ENCODE data around the gene UVSSA.
"Not testable (repeated sequence)": the region's sequence is repeated elsewhere in the genome, so short reads cannot be mapped to it uniquely, and the experiment has no call there.

Gene UVSSA

DNA sequence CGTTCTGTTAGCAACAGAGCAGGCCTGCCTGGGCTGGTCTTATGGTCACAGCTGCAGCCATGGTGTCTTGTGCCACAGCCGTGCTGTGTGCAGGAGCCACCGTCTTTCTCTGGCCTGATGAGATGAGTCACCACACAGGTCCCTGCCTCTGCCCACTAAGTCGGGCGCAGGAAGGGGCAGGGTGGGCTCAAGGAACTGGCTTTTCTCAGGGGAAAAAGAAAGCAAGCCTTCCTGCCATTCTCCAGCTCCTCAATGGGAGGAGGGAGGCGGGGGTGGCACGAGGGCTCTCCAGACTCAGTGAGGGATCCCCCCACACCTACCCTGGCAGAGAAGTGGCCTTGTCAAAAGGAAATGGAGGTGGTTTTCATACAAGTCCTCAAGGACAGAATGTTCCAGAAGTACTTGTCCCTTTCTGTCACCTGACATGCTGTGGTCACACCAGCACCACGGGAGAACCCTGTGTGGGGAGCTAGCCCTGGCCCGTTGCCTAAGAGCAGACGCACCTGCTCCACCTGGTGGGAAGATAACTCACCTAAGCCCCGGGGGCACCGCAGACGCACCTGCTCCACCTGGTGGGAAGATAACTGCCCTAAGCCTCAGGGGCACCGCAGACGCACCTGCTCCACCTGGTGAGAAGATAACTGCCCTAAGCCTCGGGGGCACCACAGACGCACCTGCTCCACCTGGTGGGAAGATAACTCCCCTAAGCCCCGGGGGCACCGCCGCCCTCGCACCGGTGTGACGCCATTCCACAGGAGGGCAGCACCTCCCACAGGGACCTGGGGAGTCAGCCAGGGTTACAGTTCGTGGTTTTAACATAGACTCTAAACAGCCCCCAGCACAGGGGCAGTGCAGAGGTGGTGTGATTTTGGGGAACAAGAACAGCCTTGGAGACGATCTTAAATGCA, 18.5 kb downstream of the UVSSA start:
- DNase-seq = no peak

DNA sequence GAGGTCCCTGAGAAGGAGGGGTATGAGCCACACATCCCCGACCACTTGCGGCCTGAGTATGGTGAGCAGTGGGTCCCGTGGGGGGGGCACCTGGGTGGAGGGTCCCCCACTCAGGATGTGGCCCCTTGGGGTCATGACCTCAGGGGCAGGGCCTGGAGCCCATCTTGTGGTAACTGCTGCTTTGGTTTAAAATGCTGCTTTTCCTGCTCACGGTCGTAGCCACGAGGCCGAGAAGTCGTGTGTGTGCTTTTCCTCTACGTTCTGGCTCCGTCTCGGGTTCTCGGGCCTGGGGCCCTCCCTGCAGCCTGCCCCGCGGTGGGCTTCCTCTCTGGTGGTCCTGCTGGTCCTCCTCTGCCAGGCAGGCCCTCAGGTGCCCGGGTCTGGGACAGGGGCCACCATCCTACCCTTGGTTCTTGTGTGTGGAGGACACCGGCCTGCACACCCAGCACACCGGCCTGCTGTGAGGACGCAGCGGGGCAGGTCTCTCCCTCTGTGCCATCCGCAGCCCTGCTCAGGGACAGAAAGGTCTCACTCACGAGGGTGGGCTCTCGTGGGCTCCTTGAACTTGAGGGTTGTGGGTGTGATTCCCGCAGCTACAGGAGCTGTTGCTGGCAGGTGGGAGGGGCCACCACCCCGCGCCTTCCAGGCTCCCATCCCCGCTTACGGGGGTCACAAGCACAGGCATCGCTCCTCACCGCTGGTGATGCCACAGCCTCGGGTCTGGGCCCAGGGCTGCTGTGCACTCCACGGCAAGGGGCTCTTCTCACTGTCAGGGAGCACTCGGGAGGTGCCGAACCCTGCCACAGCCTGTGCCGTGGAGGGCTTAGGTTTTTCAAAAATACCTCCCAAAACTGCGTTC, 19.6 kb downstream of the UVSSA start:
- DNase-seq = no peak

DNA sequence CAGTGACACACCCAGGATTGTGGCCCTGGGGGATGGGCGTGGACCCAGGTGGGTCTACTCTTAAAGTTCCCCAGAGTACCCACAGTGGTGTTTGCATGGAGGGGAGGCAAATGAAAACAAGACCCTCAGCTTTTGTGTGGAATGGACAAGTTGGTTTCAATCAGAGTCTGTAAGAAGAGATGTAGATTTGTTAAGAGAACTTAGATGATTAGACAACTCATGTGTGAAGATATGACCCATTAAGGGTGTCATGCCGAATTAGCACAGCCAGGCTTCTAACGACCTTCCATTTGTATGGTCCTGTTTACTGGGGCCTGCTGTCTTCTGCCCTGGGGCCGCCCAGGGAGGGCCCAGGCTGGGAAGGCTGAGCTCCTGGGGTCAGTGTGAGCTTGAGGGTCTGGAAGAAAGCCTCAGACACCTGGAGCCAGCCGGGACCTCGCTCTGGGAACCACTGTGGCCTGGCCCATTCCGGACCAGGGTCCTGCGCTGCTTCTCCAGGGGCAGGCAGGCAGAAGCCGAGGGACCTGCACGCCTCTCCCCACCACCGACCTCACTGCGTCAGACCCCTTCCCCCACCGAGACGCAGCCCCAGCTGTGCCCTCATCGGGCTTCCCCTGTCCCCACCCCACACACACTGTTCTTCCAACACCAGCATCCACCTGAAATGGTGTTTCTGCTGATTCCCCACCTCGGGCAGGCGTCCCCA, 20.4 kb downstream of the UVSSA start:
- no peak for DNase-seq

DNA sequence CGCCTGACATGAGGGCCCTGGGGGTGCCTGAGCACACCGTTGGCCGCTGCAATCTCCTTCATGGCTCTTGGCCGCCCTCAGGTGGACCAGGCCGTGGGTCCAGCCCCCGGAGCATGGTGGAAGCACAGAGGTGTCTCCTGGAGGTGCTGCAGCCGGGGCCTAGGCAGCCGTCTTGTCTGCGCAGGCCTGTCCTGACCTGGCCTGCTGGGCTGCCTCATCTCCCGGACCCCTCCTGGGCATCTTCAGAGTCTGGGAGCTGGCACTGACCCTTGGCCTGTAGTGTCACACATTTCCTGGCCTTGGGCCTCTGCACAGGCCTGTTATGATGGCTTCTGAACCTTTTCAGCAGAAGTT, 20.9 kb downstream of the UVSSA start:
- DNase-seq = no peak

DNA sequence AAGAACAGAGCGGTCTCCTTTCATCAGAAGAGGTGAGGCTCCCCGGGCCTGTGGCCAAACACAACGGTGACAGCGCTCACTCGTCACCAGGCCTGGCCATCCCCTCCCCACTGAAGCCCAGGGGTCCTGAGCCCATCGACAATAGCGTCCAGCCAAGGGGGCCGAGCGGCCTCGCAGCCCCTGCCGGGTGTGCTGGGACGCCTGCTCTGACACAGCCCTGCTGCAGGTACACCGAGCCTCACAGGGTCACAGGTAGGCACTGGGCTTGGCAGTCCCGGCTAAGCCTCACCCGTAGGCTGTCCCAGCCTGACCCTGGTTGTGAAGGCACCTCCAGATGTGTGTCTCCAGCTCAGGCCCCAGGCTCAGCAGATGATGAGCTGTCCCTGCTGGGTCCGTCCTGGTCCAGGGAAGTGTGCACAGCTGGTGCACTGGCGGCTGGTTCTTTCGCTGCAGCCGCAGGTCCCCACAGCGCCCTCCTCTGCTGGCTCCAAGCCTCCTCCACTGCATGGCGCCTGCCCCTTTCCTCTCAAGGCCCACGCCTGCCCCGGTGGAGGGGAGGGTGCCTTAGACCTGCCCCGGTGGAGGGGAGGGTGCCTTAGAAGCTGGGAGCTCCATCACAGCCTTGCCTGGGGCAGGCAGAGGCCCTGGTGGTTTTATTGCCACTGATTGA, 21.5 kb downstream of the UVSSA start:
- no peak for DNase-seq

DNA sequence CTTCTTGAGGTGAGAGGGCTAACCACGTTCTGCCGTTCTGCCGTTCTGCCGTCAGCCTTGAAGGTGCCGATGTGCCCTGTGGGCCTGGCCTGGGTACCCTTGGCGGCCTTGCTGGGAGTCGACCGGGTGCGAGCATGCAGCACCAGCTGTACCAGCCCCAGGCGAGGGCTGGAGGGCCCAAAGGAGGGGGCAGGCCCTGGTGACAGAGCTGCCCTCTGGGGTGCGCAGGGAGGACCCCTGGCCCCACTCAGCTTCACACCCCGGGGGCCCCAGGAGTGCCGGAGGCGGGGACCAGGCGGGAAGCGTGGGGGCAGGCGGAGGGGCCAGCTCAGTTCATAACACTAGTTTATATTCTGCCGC, 22.1 kb downstream of the UVSSA start:
- no peak for DNase-seq

DNA sequence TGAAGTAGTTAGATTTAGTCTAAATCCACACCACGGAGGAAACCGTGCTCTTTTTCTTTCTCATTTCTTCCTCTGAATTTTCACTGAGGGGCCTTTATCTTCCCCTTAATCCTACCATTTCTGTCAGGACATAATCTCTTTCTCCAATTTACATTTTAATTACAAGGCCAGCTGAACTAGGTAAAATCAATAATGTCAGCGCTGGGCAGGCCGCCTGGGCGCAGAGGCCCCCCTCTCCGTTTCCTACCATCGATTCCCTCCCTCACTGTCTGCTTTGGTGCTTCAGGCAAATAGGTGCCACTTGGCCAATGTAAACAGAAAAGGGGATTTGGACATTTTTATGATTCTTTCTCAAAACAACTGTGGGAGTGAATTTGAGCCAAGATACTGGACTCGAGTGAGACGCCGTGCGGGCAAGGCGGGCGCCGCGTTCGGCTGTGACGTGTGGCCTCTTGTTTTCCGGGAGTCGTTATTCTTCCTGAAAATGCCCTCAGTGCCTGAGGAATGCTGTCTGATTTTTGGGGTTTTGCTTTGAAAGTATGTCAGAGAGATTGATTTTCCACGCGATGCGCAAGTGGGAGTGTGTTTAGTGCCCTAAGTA, 22.6 kb downstream of the UVSSA start:
- no peak for DNase-seq

DNA sequence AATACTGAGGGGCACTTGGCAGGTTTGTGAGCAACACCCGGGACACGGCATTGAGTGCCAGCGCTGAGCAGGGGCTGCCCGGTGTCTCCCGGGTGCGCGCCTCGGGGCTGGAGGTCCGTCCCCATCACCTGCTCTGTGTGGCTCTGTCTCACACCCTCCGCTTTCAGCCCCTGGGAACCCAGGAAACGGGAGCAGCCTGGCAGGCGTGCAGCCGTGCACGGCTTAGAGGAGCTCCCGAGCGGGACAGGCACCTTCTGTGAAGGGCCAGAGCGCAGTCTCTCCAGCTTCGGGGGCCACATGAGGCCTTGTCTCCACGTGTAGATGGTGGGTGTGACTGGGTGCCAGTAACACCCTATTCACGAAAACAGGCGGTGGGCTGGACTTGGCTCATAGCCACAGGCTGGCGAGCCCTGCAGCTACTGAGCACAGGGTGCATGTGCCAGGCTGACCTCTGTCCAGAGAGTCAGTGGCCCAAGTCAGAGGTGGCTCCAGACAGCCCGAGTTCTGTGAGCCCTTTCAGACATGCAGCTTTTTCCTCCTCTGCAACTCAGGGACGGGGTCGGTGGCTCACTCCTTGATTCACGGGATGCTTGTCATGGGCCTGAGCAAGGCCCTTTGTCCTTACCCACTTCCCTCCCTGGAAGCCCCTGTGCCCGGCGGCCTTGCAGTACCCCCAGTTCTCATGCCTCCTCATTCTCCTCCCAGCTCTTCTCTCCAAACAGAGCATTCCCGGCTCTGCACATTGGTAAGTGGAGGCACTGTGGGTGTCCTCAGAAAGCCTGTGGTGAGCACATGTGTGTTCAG, 23.5 kb downstream of the UVSSA start:
- DNase-seq = no peak

DNA sequence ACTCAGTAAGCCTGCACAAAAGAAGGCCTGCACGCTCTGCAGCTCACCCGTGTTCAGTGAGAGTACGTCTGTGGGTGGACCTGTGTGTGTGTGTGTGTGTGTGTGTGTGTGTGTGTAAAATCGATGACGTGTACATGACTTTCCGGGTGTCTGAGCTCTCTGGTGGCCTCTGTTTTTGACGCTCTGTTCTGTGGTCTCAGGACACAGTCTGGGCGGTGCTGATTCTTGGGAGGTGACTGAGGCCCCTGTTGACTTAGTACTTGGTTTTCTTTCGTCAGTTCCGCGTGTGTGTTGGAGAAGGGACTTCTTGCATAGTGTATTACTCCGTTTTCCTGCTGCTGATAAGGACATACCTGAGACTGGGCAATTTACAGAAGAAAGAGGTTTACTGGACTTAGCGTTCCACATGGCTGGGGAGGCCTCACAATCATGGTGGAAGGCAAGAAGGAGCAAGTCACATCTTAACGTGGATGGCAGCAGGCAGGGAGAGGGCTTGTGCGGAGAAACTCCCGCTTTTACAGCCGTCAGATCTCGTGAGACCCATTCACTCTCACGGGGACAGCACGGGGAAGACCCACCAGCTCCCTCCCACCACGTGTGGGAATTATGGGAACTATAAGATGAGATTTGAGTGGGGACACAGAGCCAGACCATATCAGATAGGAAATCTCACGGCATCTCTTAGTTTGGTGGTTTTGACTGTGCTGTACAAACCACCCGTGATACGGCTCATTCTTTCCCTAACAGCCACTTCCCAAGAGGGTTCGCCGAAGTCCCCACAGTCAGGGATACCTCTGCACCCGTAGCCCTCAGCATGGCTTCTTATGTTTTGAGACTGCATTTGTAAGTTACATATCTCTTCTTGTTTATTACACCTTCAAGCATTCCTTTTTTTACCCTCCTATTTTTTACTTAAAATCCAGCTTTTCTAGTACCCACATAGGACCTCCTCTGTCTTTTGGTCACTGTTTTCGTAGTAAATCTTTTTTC, 24.5 kb downstream of the UVSSA start:
- no peak for DNase-seq

DNA sequence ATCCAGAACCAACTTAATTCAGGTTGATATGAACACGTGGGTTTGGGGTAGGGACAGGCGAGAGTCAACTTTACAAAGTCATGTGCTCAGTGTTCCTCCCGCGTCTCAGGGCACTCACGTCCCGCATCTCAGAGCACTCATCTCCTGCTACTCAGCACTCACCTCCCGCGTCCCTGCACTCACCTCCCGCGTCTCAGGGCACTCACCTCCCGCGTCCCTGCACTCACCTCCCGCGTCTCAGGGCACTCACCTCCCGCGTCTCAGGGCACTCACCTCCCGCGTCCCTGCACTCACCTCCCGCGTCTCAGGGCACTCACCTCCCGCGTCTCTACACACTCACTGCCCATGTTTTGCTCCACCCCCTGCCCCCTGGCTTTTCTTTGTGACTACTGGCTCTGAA, 25.6 kb downstream of the UVSSA start:
- DNase-seq = not testable (repeated sequence)

DNA sequence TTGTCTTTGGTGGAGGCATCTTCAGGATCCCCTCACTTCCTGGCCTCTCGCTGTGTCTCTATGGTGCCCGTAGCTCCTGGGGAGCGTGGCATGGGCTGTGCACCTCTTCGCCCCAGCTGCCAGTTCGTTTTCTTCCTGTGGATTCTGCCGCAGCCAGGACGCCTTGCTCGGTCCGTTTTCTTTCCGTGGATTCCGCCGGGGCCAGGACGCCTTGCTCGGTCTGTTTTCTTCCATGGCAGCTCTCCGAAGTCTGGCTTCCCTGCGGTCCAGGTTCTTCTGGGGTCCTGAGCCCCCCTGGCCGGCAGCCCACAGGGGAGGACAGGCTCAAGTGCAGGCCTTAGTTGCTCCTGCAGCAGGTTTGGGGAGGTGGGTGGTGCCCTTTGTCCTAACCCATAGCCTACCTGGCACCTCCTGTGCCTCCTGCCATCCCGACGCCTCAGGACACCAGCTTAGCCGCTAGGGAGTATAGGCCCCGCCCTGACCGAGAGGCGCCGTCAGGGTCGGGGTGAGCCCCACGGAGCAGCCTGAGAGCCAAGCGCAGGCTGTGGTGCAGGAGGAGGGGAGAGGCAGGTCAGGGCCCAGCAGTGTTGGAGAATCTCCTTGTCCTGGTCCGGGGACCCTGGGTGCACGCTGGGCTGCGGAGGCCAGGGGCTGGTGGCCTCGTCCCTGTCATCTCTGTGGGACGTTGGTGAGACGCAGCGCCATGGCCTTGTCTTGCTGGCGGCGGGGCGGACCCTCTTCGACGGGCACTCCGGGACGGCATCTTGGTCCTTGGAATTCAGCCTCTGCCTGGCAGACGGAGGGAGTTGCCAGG, 27.1 kb downstream of the UVSSA start:
- DNase-seq = no peak

DNA sequence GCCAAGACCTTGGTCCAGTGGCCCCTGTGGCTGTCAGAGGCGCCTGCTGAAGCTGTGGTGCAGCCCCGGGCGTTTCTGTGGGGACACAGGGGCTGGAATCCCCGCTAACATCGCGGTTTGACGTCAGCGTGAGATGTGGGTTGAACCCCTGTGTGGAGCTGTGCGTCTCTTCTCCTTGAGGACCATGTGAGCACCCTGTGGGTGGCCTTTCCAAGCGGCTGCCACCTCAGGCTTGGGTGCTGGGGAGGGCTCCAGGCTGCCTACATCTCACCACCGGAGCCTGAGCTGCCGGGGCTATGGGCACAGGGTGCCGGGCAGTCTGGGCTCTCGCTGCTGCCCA, 27.7 kb downstream of the UVSSA start:
- DNase-seq = no peak

DNA sequence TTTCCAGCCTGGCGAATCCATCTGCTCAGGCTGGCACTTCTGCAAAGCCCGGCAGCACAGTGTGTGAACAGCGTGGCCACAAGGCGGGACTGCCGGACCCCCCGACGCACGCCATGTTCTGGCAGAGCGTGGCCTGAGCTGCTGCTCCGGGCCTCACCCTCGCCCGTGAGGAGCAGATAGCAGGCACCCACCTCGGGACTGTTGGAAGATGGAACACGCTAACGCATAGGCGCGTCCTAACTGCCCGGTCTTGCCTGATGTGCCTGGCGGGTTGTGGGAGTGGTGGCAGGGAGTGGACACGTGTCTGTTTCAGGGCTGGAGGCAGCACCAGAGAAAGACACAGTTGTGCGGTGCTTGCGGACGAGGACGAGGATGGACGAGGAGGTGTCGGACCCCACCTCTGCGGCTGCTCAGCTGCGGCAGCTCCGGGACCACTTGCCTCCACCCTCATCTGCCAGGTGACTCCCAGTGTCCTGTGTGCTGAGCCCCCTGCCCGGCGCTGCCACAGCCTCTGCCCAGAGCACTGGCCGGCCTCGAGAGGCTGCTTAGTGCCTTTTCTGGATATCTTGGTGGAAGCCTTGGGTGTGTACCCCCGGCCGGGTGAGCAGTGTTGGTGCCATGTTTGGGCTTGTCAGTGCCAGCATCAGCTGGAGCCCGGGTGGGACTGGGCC, 28.2 kb downstream of the UVSSA start:
- DNase-seq = no peak

DNA sequence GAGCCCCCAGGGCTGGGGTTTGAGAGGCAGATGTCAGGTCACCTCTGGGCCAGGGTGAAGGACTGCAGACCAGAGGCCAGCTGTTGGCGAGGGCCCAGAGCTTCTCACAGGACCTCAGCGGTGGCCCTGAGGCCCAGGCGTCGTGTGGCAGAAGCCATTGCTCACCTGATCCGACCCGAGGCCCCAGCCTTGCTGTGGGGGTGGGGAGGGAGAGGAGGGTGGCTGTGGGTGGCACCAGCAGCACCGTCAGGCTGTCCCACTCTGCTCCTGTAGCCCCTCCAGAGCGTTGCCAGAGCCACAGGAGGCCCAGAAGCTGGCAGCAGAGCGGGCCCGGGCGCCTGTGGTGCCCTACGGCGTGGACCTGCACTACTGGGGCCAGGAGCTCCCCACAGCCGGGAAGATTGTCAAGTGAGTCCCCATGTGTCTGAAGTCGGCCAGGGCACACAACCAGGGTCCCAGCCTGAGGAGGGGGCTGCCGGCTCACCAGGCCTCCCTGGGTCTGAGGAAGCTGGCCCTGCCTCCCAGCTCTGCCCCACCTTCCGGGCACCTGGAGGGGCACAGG, 28.8 kb downstream of the UVSSA start:
- no peak for DNase-seq

DNA sequence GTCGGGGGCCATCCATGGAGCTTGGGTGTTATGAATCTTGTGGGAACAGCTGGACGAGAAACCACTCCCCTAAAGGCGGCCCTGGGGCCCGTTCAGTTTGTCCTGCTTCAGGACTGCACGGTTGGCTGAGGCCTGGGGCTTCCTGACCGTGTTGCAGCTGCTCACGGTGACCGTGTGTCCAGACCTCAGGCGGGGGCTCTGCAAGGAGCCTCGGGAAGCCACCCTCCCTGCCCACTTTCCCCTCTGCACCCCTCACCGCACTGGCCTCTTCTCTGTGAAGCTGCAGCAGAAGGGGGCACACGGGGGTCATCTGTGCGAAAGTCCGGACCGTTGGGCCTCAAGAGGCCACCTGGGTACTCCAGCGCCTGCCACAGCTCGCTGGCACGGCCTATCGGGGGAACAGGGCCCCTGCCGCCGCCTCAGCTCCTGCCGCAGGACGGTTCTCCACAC, 29.4 kb downstream of the UVSSA start:
- no peak for DNase-seq

DNA sequence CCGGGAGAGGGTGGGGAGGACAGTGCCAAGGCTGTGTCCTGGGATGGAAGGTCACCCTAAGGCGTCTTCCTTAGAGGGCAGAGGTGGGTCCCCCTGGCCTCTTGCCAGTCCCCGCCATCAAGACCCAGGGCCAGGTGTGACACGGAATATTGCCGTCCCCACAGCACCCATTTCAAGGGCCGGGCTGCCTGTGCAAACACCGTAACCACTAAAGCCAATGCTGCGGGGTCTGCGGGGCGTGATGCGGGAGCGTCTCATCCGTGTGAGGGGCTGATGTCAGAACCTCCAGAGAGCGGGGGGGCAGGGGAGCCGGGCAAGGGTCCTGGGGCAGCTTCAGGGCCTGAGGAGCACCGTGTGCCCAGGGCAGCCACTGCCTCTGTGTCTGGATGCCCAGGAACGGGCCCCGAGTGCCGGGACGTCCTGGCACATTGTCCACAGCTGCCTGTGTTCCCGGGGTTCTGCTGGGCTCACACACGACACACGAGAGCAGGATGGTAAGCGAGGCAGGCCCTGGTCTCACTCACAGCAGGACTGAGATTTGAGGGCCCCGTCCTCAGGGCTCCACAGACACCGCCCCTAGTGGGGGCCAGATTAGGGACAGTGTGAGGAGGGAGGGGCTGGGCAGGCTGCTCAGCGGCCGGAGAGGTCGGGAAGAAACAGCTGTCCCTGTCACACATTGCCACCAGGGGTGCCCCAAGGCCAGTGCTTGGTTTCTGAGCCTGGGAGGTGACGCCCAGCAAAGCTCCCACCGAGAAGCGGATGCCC, 30.0 kb downstream of the UVSSA start:
- DNase-seq = no peak

DNA sequence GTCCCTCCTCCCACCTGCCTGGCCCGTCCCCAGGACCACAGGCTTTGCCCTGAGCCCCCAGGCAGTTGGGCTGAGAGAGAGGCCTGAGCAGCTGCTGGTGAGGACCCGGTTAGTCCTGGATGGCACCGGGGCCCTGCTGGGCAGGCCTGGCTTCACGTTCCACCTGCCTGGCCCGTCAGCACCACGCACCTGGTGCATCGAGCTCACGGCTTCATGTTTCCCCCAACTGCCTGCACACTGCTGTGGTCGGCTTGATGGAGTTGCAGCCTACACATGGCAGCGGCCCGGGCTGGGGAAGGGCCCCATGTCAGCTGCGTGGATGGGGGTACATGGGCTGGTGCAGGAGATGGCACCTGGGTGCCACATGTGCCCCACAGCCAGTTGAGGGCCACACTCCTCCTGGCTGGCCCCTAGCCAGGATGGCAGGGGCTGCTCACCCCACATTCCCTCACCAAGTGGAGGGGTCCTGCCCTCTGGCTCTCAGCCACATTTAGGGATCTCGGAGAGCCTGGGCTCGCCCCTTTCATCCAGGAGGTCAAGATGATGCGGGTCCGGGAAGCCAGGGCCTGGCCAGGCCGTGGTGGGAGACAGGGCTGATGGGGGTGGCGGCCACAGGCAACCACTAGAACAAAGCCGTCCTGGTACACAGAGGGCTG, 30.7 kb downstream of the UVSSA start:
- no peak for DNase-seq
